Measurements from ENCODE around the gene SMAD6. TPM values are rescaled to one million over a fixed set of nuclear protein-coding genes. Genes with fewer than 3 reads are reported as not detected.

The SMAD6 gene
- total RNA-seq, 4 donors from 2014 or later = 2.9 to 7.0 (median 6.9) TPM

- WGBS = 69% methylated on average over 11 of the region's 11 CpGs
- H3K4me1 ChIP-seq = peaks cover 29% of the 10 kb centered on the region
These were observed 31.9 kb downstream of the SMAD6 start for GRCh38 chr15:66733976-66734375.

GRCh38 chr15:66734961-66735908 lies 33.2 kb downstream of the SMAD6 start:
- Histone ChIP-seq H3K4me1 (peaks cover 19% of the 10 kb centered on the region), H3K9me3 (no peaks in the 10 kb centered on the region), H3K4me3 (no peak overlapping the region), H3K36me3 (no peaks in the 10 kb centered on the region), H3K27ac (peak overlapping the region; percentile 5), H3K27me3 (no peaks in the 10 kb centered on the region)
- DNase-seq (ENCODE audit: low spot score in 2 of 2) = no peak
- WGBS = 82% methylated on average over 8 of the region's 10 CpGs
- TF ChIP-seq EP300 (IDR thresholded peaks at IDR 0.05) (no peak), CTCF (IDR thresholded peaks at IDR 0.05) (no peak), POLR2AphosphoS5 (IDR thresholded peaks at IDR 0.05) (no peak), POLR2A (IDR thresholded peaks at IDR 0.05) (no peak)

More at GRCh38 chr15:66733976-66734375, 31.9 kb downstream of the SMAD6 start:
- DNase-seq (ENCODE audit: low spot score in 2 of 2) = no peak
- Histone ChIP-seq H3K36me3 (no peaks in the 10 kb centered on the region), H3K4me3 (no peak overlapping the region), H3K27me3 (no peaks in the 10 kb centered on the region), H3K9me3 (no peaks in the 10 kb centered on the region), H3K27ac (peak overlapping the region; percentile 21)
- TF ChIP-seq CTCF (IDR thresholded peaks at IDR 0.05) (no peak), POLR2A (IDR thresholded peaks at IDR 0.05) (no peak), EP300 (IDR thresholded peaks at IDR 0.05) (no peak)

GRCh38 chr15:66735909-66736305 lies 33.9 kb downstream of the SMAD6 start:
- no peak for DNase-seq (ENCODE audit: low spot score in 2 of 2)
- Histone ChIP-seq H3K27ac (no peak overlapping the region), H3K9me3 (no peaks in the 10 kb centered on the region), H3K4me1 (peaks cover 19% of the 10 kb centered on the region), H3K36me3 (no peaks in the 10 kb centered on the region), H3K4me3 (no peak overlapping the region), H3K27me3 (no peaks in the 10 kb centered on the region)
- no peak for TF ChIP-seq POLR2AphosphoS5 (IDR thresholded peaks at IDR 0.05)
- no peak for TF ChIP-seq CTCF (IDR thresholded peaks at IDR 0.05)
- no peak for TF ChIP-seq EP300 (IDR thresholded peaks at IDR 0.05)
- TF ChIP-seq POLR2A (IDR thresholded peaks at IDR 0.05) = no peak
- 57% methylated on average over 9 of the region's 9 CpGs for WGBS

GRCh38 chr15:66737243-66738010 lies 35.4 kb downstream of the SMAD6 start:
- Histone ChIP-seq H3K36me3 (no peaks in the 10 kb centered on the region), H3K27ac (no peak overlapping the region), H3K27me3 (no peaks in the 10 kb centered on the region), H3K4me3 (no peak overlapping the region), H3K9me3 (no peaks in the 10 kb centered on the region), H3K4me1 (peaks cover 25% of the 10 kb centered on the region)
- no peak for TF ChIP-seq CTCF (IDR thresholded peaks at IDR 0.05)
- no peak for TF ChIP-seq POLR2A (IDR thresholded peaks at IDR 0.05)
- no peak for TF ChIP-seq POLR2AphosphoS5 (IDR thresholded peaks at IDR 0.05)
- no peak for TF ChIP-seq EP300 (IDR thresholded peaks at IDR 0.05)
- WGBS = 90% methylated on average over 11 of the region's 11 CpGs
- no peak for DNase-seq (ENCODE audit: low spot score in 2 of 2)

- no peaks in the 10 kb centered on the region for H3K27me3 ChIP-seq
- TF ChIP-seq POLR2A (IDR thresholded peaks at IDR 0.05) (no peak), EP300 (IDR thresholded peaks at IDR 0.05) (no peak), POLR2AphosphoS5 (IDR thresholded peaks at IDR 0.05) (no peak), CTCF (IDR thresholded peaks at IDR 0.05) (no peak)
- peaks cover 25% of the 10 kb centered on the region for H3K4me1 ChIP-seq
- 89% methylated on average over 10 of the region's 10 CpGs for WGBS
- no peak overlapping the region for H3K4me3 ChIP-seq
- H3K9me3 ChIP-seq = no peaks in the 10 kb centered on the region
- DNase-seq (ENCODE audit: low spot score in 2 of 2) = no peak
- H3K27ac ChIP-seq = no peak overlapping the region
- no peaks in the 10 kb centered on the region for H3K36me3 ChIP-seq
These were observed 36.1 kb downstream of the SMAD6 start for GRCh38 chr15:66738116-66738515.
